ENCODE results near the gene SMAGP.
A peak's percentile ranks its signal among the peaks of the same experiment; 100 is the strongest.
"Not testable (repeated sequence)": the region's sequence is repeated elsewhere in the genome, so short reads cannot be mapped to it uniquely, and the experiment has no call there.

The SMAGP gene

DNA sequence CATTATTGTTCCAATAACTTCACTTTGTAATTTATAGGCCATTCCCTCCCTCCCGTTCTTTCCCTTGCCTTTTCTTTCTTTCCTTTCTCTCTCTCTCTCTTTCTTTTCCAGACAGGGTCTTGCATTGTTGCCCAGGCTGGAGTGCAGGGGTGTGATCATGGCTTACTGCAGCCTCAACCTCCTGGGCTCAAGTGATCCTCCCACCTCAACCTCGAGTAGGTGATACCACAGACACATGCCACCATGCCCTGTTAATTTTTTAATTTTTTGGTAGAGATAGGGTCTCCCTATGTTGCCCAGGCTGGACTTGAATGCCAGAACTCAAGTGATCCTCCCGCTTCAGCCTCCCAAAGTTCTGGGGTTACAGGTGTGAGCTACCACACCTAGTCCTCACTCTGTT is 45.6 kb downstream of the SMAGP start:
- DNase-seq: no peak

DNA sequence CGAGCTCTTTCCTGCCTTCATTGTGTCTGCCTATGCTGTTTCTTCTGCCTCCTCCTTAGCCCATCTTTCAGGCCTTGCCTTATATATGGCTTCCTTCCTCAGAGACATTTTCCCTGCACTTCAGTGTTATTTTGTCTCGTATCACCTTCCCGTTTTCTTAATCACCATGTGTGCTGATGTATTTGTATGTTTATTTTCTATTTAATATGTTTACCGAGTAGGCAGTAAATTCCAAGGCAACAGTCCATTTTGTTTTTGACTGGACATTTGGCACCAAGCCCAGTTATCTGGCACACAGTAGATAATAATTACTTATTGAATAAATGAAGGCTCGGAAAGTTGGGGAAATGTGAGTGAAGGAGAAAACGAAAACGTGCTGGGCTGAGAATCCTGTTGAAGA is 47.8 kb downstream of the SMAGP start:
- no peak for DNase-seq

DNA sequence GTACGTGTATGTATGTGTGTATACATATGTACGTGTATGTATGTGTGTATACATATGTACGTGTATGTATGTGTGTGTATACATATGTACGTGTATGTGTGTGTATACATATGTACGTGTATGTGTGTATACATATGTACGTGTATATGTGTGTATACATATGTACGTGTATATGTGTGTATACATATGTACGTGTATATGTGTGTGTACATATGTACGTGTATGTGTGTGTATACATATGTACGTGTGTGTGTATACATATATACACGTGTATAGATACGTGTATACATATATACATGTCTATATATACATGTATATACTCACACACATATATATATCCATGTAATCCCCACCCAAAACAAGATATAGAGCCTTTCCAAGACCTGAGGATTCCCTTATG is 50.4 kb downstream of the SMAGP start:
- not testable (repeated sequence) for DNase-seq

DNA sequence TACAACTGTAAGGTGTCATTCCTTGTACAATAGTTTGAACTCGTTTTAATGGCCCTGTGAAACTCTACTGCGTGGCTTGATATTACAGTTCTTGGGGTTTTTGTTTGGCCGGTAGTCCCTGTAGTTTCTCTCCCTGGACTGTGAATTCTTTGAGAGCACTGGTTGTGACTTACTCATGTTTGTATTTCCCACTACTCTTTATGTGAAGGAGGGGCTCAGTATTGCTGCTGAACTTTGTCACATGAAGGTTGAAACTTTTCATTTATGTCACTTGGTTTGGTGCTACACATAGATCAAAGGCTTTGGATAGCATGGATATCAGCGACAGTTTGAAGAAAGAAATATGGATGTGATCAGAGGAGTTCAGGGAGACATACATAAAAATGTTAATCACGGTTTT is 50.9 kb downstream of the SMAGP start:
- no peak for DNase-seq

DNA sequence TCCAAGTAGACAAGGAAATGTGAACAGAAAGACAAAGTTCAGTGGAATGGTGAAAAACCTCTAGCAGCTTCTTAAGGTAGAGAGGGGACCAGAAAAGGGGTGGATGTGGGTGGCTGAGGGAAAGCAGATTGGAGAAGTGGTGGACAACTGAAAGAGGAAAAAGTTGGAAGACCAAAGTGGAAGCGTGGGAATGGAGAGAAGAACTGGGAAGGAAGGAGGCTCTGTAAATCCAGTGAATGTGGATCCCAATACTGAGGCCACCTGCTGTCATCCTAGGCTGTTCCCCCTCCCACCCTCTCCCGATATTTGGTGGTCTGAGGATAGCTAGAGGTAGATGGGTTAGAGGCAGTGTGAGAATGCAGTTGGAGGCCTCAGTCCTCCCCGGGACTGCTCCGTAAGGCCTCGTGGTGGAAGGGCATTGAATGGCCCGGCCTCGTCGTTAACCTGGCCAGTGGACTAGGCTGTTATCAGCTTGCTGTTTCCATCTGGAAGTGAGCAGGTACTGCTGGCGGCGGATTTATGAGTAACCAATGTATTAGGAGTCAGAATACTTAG is 51.5 kb downstream of the SMAGP start:
- no peak for DNase-seq

DNA sequence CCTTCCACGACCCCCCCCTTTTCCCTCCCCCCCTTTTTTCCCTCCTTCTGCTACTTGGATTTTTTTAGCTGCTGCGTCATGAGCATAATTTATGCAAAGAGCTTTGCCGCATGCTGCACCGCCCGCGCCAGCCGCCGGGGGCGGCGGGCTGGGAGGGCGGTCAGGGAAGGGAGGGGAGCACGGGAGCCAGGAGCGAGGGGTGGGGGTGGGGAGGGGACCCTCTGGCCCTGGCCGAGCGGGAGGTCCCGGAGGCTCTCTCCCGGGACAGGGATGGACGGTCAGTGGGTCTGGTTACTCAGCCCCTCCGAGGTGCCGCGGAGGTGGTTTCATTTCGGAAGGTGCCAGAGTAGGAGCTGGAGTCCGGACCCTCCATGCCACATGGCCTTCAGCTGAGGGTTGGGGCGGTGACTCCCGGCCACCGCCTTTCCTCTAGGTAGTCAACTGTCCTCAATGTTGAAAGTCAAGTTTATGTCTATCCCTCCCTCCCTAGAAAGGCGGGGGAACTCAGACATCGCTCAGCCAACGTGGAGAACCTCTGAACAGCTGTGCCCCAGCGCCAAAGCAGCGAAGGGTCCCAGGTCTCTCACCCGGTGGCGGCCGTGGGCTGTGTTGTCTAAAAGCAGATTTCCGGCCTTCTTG is 52.1 kb downstream of the SMAGP start, which contains the start of gene POU6F1:
Gene POU6F1, minus strand, starts transcription at position 95 of the 639 bp plus-strand sequence. CDS start 11,226 bp downstream, outside the sequence.
- DNase-seq: peak; percentile 65 to 66

DNA sequence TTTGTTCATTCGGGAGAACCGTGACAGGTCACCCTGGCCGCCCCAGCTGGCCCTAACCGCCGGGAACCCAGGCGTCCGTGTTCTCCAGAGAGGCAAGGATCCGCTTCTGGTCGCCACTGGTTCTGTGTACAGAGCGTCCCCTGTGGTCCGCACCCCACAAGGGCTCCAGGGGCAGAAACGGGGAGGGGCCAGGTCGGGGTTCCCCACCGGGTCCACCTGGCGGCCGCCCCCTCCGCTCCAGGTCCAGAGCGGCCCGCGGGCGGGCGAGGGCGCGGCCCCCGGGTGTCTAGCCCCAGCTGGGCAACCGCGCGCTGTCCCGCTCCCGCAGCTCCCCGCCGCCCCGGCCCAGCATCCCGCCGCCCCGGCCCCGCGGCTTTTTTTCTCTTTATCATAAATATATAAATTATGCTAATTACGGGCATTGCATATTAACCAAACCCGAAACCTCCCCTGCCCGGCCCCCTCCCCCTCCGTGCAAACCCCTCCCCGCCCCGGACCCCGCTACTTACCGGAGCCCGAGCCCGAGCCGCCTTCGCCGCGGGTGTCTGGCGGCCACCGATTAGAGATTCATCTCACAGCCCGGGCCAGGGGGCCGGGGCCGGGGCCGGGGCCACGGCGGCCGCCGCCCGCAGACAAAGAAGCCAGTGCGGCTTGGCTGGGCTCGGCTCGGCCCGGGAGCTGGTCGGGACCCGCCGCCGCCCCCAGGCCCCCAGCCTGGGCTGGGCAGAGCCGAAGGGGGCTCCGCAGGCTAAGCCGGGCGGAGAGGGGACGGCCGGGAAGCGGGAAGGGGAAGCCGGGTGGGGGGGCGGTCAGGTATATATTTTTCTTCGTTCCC is 52.9 kb downstream of the SMAGP start:
- DNase-seq: no peak

DNA sequence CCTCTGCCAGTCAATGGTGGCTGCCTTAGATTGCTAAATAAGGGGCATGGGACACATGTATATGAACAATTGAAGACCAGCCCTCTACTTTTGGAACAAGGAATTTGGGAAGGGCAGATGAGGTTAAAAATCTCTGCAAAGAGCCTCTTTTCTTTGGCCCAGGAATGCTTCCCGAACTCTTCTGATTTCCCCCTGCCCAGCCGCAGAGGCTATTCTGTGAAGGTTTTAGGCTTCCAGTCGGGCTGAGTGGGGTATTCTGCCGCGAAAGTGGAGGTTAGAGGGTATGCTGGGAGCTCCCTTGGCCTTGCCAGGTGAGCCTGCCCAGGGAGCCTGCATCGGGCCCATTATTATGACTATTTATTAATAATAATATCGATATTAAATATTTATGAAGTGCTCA is 53.6 kb downstream of the SMAGP start:
- no peak for DNase-seq

DNA sequence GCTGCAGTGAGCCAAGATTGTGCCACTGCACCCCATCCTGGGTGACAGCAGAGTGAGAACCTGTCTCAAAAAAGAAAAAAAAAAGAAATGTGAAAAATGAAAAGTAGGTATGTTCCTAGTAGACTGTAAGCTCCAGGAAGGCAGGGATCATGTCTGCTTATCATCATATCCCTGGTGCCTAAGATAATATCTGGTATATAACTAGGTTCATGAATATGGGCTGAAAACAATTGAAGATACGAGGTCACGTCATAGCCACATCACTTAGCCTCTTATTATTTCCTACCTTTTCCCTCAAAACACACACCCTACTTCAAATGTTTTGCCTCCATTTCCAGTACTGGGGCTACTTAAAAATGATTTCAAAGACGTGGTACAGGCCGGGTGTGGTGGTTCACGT is 55.3 kb downstream of the SMAGP start:
- no peak for DNase-seq

DNA sequence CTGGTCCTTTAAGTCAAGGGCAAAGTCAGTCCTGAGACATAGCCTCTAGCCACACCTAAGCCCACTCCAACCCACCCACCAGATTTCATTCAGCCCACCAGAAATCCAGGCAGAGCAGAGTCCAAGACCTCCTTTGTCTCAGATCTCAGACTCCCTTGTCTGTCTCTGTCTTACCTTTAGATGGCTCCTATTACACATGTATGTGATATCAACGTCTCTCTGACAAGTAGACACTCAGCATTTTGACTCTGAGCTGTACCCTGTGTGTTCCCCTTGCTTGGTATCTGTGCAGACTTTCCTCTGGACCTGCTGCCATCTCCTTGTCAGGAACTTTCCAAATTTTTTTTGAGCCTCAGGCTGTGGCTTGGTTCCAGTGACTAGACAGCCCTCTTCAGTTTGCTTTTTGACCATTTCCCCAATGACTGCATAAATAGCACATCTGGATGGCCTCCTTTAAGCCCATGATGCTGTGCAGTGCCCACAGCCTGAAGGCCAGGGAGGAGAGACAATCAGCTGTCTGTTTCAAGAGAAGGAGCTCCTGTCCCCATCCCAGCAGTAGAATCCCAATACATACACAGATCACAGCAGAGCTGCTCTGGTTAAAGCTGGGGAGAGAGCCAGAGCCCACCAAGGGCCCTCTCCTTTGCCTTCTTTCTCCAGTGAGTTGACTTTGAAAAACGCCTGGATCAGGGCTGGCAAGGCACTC is 59.4 kb downstream of the SMAGP start:
- DNase-seq: no peak

DNA sequence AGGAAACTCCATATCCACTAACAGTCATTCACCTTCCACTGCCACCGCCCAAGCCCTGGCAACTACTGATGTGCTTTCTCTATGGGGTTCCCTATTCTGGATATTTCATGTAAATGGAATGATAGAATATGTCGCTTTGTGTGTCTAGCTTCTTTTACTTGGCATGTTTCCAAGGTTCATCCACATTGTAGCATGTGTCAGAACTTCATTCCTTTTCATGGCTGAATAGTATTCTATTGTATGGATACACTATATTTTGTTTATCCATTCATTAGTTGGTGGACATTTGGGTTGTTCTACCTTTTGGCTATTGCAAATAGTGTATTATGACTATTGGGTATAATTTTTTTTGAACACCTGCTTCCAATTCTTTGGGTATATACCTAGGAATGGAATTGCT is 61.0 kb downstream of the SMAGP start:
- no peak for DNase-seq

DNA sequence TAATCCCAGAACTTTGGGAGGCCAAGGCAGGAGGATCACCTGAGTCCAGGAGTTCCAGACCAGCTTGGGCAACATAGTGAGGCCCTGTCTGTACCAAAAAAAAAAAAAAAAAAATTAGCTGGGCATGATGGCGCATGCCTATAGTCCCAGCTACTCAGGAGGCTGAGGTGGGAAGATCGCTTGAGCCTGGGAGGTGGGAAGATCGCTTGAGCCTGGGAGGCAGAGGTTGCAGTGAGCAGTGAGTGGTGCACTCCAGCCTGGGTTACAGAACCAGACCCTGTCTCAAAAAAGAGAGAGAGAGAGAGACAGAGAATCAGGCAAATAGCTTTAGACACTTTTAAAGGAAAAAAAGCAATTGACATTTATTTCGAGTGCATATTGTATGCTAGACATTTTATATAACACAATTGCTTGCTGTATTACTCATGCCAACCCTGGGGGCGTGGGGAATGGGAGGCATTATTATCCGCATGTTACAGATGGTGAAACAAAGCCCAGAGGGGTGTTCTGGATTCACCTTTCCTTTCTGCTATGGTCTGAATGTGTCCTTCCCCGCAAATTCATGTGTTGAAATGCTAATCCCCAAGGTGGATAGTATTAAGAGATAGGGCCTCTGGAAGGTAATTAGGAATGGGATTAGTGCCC is 62.1 kb downstream of the SMAGP start:
- no peak for DNase-seq

DNA sequence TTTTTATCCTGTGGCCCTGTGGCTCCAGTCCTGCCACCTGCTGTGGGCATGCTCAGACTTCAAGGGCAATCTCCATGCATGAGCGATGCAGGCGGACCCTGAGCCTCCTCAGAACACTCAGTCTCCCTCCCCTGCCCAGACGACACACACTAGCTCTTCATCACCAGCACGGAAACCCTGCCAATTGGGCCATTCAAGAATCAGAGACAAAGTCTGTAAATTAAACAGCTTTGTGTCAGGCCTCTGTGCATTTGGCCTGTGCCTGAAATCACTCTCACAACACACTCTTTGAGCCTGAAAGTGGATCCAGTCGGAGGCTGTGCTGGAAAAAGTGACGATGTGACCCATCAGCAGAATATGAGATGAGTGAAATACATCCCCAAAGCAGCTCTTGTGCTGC is 64.9 kb downstream of the SMAGP start:
- no peak for DNase-seq

DNA sequence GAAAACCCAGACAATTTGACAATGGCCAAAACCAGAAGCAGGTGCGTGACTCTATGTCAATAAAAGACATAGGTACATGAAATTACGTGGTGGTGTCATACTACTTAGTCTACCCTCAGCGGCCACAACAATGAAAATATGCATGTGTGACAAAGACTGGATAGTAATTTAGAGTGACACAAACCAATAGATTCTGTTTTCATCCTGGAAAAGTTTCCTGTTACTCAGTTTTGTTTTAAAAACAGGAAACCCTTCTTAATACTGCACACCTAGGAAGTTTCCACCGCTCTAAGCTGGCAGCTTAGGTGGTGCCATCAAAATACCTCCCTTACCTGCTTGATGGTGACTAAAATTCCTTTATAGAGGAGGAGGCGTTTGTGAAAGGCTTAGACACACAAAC is 67.5 kb downstream of the SMAGP start:
- DNase-seq: no peak

DNA sequence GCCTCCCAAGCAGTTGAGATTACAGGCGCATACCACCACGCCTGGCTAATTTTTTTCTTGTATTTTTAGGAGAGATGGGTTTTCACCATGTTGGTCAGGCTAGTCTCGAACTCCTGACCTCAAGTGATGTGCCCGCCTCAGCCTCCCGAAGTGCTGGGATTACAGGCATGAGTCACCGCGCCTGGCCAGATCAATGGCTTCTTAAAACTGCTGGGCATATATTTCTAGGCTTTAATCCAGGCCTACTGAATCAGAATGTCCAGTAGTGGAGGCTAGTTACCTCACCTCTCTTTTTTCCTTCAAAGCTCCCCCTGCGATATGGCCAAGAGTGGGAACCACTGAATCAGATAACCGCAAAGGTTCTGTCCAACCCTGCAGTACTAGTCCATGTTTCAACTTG is 69.4 kb downstream of the SMAGP start:
- no peak for DNase-seq

DNA sequence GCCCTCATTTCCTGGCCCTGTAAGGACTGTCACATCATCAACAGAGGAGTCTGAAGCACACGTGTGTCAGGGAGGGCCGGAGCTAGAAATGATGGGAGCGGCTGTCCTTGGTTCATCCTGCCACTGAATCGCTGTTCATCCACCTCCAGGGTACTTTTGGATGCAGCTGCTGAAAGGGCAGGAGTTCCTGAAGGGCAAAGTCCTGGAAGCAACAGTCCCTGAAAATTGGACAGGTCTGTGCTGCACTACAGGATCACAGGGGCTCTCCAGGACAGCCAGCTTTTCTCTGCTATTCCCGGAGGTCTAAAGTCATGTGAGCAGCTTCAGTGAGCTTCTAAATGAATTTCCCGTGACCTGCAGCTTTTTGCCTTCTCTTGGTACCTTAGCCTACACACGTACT is 70.1 kb downstream of the SMAGP start:
- no peak for DNase-seq

DNA sequence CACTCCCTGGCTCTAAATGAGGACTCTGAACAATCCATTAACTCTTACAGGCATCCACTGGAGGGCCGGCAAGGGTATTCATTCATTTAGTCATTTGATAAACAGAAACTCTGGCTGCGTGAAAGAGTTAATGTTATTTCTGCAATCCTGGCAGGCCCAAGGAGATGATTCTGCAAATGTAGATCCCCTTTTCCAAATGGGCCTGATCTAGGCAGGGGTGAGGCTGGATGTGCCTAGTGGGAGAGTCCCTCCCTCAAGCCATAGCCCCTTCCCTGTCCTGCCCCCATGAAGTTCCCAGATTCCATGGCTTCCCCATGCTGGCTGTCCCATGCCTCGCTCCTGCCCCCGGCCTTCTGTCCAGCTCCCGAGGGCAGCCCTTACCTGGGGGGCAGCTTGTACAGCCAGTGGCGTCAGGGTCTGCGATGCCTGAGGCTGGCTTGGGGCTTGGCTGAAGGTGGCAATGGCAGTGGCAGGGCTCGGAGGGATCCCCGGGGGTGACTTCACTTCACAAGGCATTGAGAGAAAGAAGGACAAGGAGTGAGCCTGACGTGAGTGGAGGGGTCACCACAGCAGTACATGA is 70.8 kb downstream of the SMAGP start:
- peak; percentile 19 to 29 for DNase-seq

DNA sequence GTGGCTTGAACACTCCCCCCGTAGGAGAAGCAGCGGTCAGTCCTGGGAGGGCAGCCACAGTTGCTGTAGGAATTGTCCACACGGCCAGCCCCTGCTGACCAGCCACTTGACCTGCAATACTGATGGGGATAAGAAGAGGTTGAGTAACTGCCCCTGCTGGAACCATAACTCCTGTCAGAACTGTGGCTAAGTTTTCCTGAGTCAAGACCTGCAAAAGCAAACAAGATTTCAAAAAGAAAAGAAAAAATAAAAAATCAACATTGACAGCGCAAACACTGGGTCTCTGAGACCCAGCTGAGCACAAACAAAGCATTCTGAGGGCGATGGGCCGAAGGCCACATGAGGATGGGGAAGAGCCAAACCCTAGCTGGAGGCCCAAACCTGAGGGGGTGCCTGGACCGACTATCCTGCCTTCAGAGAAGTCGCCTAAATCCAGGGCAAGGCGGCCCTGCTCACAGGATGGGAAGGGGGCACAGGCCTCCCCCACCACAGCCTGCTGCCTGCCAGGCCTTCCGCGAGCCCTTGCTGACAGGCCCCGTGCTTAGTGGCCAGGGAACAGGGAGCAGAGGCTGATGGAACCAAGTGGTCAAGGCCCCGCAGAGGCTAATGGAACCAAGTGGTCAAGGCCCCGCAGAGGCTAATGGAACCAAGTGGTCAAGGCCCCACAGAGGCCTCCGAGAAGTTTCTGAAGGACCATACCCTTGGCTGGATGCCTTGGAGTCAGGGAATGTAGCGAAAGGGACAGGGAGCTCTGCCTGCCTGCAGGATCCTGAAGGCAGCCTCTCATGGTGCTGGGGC is 71.4 kb downstream of the SMAGP start:
- DNase-seq: no peak

DNA sequence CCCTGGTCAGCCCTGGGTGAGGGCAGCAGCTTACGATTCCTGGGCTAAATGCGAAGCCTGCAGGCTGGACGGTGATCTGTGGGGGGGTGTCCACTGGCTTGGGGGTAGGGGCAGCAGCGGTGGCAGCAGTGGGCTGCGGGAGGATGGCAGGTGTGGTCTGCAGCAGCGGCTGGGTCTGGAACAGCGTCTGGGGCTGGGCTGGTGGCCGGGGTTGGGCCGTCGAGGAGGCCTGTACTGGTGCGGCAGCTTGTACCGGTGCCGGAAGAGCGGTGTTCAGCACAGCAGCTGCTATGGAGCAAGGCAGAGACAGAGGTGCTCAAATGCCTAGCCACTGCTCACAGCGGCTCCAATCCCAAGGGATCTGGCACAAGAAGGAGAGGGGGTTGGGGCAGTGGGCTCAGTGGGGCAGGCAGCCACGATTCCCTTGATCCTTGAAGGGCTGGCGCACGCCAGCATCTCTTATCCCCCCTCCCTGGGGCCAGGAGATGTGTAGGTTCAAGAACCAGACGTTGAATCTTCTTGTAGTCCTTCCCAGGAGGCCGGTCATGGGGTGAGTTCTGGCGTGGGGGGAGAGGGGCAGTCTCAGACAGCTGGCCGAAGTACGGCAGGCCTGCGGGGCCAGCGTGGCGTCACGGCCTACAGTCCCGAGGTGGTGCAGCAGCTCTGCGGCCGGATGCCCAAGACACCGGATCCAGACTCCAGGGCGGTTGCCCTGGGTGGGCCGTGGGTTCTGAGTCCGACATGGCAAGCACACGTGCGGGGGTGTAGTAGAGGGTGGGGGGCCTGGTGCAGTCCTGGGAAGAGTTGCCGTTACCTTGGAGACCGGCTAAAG is 72.3 kb downstream of the SMAGP start:
- DNase-seq: no peak

DNA sequence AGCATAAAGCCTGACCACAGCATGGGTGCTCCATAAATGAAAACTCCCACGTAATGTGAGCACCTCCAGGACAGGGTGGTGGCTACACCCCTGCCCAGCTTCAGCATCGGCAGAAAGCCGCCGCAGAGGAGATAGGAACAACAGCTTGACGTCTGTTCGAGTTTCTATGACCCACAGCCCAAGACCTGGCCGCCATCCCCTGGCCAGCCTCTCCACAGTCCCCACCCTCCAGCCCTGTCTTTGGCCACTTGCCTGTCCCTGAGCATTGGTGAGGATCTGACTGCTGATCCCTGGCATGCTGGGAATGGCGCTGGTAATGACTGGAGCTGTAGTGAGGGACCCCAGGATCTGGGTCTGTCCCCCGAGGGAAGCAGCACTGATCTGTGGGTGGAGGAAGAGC is 73.7 kb downstream of the SMAGP start:
- no peak for DNase-seq

DNA sequence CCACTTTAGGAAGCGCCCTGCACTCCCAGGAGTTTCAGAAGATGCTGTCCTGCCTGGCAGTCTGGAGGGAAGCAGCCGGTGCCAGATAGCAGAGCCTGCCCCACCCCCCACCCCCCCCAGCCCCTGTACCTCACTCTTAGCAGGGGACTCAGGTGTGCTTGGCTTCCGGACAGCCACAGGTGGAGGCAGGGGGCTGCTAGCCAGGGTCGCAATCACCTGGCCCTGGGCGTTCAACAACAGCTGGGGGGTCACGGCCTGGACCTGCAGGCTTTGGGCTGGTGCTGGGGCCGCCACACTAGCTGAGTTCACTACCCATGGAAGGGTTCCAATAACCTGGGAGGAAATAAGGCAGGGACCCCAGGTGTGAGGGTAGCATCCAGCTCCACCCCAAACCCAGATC is 74.4 kb downstream of the SMAGP start:
- DNase-seq: no peak
